GM20000 (cell line): Measurements from ENCODE around the gene ESR1.
"Not testable (repeated sequence)": the region's sequence is repeated elsewhere in the genome, so short reads cannot be mapped to it uniquely, and the experiment has no call there.

Experiments
- DNase-seq: peaks from one replicate; pipeline ENCODE4 v3.0.0; 2012; ENCODE audit warnings: low spot score
- CTCF ChIP-seq: IDR thresholded peaks from 2 replicates; pipeline ENCODE4 v1.5.1; 2012; ENCODE audit warnings: mild to moderate bottlenecking, control low read depth; ENCODE audit errors: extremely low read depth, missing control alignments

The ESR1 gene

GRCh38 chr6:151875524-151875923 is 68.0 kb downstream of the ESR1 start:
- no peak for TF ChIP-seq CTCF
- no peak for DNase-seq

GRCh38 chr6:151876122-151876521 is 68.6 kb downstream of the ESR1 start:
- no peak for DNase-seq
- TF ChIP-seq CTCF = no peak

GRCh38 chr6:151877458-151877857 is 70.0 kb downstream of the ESR1 start:
- TF ChIP-seq CTCF = no peak

GRCh38 chr6:151881231-151881630 is 73.7 kb downstream of the ESR1 start:
- TF ChIP-seq CTCF = no peak
- DNase-seq = no peak

More at GRCh38 chr6:151877458-151877857, 70.0 kb downstream of the ESR1 start:
- no peak for DNase-seq

- DNase-seq = no peak
- no peak for TF ChIP-seq CTCF
Measured at GRCh38 chr6:151882206-151882605, 74.7 kb downstream of the ESR1 start.

GRCh38 chr6:151885234-151885633 is 77.8 kb downstream of the ESR1 start:
- TF ChIP-seq CTCF = no peak
- DNase-seq = no peak

GRCh38 chr6:151891524-151891923 is 84.0 kb downstream of the ESR1 start:
- TF ChIP-seq CTCF = no peak
- DNase-seq = no peak

- DNase-seq = not testable (repeated sequence)
Measured at GRCh38 chr6:151894426-151894825, 86.9 kb downstream of the ESR1 start.

- DNase-seq = not testable (repeated sequence)
Measured at GRCh38 chr6:151899221-151899620, 91.7 kb downstream of the ESR1 start.

GRCh38 chr6:151899796-151900195 is 92.3 kb downstream of the ESR1 start:
- not testable (repeated sequence) for DNase-seq
